Epithelial cell of proximal tubule (primary cell): ENCODE data around the gene MAPKAPK2. TPM values are rescaled to one million over a fixed set of nuclear protein-coding genes. Genes with fewer than 3 reads are reported as not detected.

Experiments used
- DNase-seq: peaks from one replicate; pipeline ENCODE4 v3.0.0-alpha.2; 2011; ENCODE audit warnings: low read depth
- H3K4me3 ChIP-seq: 2 replicates; pipeline ENCODE4 v1.5.1; 2011; ENCODE audit warnings: low read depth, mild to moderate bottlenecking, low read length
- CTCF ChIP-seq: conservative IDR thresholded peaks from 2 replicates; pipeline ENCODE4 v1.5.1; 2012; ENCODE audit warnings: low read depth, mild to moderate bottlenecking, low read length
- total RNA-seq: library from RNA; depleted of rRNA; stranded (reverse); fragments of >200 nt; gene quantifications from 2 replicates; pipeline ENCODE4 v1.2.3, GENCODE V29; 2015

MAPKAPK2 gene
- total RNA-seq, 1 donor from 2014 or later = 45.5 TPM

DNA sequence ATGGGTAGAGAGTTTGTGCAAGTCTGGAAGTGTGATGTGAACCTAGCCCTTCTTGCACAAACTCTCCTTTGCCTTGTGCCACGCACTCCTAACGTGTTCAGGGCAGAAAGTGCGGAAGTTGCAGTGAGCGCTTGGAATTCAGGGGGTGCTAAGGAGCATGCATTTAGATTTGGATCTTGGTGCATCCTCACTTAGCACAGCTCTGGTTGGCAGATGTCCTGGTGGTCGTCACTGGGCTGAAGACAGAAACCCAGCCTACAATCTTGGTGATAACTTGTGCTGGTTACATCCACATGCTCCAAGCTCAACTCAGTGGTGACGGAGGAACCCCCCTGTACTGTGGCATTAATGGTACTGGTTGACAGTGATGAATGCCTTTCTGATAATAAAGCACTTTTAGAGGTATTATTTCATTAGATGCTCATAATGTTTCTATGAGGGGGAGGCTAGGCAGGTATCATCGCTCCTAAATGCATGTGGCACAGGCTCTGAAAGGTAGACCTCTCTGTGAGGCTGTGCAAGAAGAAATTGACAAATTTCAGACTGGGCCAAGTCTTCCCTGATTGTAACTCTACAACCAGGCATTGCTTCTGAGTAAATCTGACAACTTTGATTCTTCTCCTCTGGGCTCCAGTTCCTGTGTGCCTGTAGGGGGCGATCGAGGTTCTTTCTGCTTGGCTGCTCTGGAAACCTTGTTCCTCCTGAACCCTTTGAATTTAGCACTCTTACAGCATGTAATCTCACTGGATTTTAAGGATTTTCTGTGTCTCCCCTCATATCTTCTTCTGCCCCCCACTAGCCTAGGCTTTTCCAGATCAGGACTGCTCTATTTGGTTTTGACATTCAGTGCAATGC is 40.6 kb downstream of the MAPKAPK2 start:
- H3K4me3 ChIP-seq = no peak overlapping the region
- TF ChIP-seq CTCF = peak; percentile 79
- DNase-seq = no peak

- no peak for DNase-seq
- no peak for TF ChIP-seq CTCF
- no peak overlapping the region for H3K4me3 ChIP-seq
These were observed 43.4 kb downstream of the MAPKAPK2 start for GRCh38 chr1:206727981-206728696.

DNA sequence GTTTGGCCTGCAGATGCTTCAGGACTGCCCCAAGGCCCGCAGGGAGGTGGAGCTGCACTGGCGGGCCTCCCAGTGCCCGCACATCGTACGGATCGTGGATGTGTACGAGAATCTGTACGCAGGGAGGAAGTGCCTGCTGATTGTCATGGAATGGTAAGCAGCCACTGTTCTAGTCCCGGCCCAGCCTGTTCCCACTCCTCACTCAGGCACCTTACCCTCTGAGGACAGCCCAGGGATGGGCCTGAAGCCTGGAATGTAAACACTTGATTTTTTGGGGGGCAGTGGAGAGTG is 43.9 kb downstream of the MAPKAPK2 start:
- DNase-seq = no peak
- TF ChIP-seq CTCF = no peak
- no peak overlapping the region for H3K4me3 ChIP-seq

- H3K4me3 ChIP-seq = no peak overlapping the region
- TF ChIP-seq CTCF = no peak
- DNase-seq = no peak
These were observed 44.3 kb downstream of the MAPKAPK2 start for GRCh38 chr1:206729050-206729449.

DNA sequence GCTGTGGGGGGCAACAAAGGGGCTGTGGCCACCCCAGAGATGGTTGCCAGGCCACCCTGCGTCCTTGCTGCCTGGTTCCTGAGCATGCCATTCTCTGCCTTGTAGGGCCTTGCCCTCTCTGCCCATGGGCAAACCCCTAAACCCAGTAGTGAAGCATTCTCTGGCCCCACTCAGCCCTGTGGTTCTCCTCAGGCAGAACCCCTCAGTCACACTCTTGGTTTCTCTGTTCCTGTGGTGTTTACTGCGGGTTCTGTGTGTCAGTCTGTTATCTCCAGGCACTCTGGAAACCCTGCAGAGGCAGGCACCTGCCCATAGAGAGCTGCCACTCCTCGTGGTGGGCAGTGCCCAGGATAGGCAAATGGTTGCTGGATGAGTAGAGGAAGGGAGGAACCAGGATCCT is 44.8 kb downstream of the MAPKAPK2 start:
- no peak overlapping the region for H3K4me3 ChIP-seq
- no peak for DNase-seq
- no peak for TF ChIP-seq CTCF

DNA sequence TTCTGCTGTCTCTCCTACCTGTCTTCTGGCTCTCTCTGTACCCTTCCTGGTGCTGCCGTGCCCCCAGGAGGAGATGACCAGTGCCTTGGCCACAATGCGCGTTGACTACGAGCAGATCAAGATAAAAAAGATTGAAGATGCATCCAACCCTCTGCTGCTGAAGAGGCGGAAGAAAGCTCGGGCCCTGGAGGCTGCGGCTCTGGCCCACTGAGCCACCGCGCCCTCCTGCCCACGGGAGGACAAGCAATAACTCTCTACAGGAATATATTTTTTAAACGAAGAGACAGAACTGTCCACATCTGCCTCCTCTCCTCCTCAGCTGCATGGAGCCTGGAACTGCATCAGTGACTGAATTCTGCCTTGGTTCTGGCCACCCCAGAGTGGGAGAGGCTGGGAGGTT is 47.8 kb downstream of the MAPKAPK2 start:
- no peak for TF ChIP-seq CTCF
- no peak for DNase-seq
- H3K4me3 ChIP-seq = no peak overlapping the region
